B cell (primary cell): ENCODE data around the gene CAVIN1. TPM values are rescaled to one million over a fixed set of nuclear protein-coding genes. Genes with fewer than 3 reads are reported as not detected.

ENCODE experiments used
- ATAC-seq: fragments of 200-7000 bp; cut with Tn5 transposase; one replicate; pipeline ENCODE4 v1.10.0; 2021; ENCODE audit warnings: low read depth, mild to moderate bottlenecking, moderate number of reproducible peaks, moderate library complexity
- CTCF ChIA-PET: fragments of 350-600 bp; sonication (Branson Sonifier 250); formaldehyde crosslinking; loops from one replicate; lab custom pipeline; 2021; ENCODE audit warnings: antibody characterized with exemption, inconsistent platforms; lab: Charles Lee
- POLR2A ChIA-PET: fragments of 350-600 bp; sonication (Branson Sonifier 250); formaldehyde crosslinking; loops from one replicate; lab custom pipeline; 2021; ENCODE audit warnings: antibody characterized with exemption; lab: Charles Lee
- DNase-seq: peaks from one replicate; pipeline ENCODE4 v3.0.0; 2013
- H2AFZ ChIP-seq: 2 replicates; pipeline ENCODE4 v1.6.1; 2012; ENCODE audit warnings: mild to moderate bottlenecking, low read depth, low read length; ENCODE audit not compliant: insufficient read depth, poor library complexity, severe bottlenecking
- H3K27ac ChIP-seq, 2 donors: 1 replicate in 1 of 2; 2 replicates in 1 of 2; pipeline ENCODE4 v1.5.1; 2012 to 2013; ENCODE audit warnings: low read length in 2 of 2, mild to moderate bottlenecking in 2 of 2, moderate library complexity in 1 of 2
- H3K27me3 ChIP-seq, 4 experiments: fragments of 200-600 bp in 1 of 4; sonication (generic) in 1 of 4; replicated peaks in 1 of 4; 1 replicate in 2 of 4; 2 replicates in 2 of 4; pipeline versions ENCODE4 v1.6.1 to v1.7.0; 2013 to 2016; ENCODE audit warnings: low read length in 3 of 4, mild to moderate bottlenecking in 2 of 4, mixed read lengths in 1 of 4, moderate library complexity in 1 of 4; ENCODE audit not compliant: insufficient read depth in 4 of 4, control insufficient read depth in 3 of 4; ENCODE audit errors: control extremely low read depth in 1 of 4
- H3K36me3 ChIP-seq, 2 experiments: replicated peaks in 1 of 2; 1 replicate in 1 of 2; 2 replicates in 1 of 2; pipeline versions ENCODE4 v1.6.1 to v1.7.1; 2013; ENCODE audit warnings: low read length in 1 of 2; ENCODE audit not compliant: insufficient read depth in 2 of 2, control insufficient read depth in 1 of 2; ENCODE audit errors: control extremely low read depth in 1 of 2, extremely low read depth in 1 of 2
- H3K4me1 ChIP-seq, 2 donors: fragments of 200-600 bp in 1 of 2; sonication (generic) in 1 of 2; 1 replicate in 1 of 2; 2 replicates in 1 of 2; pipeline versions ENCODE4 v1.5.1 to v1.6.1; 2013 to 2017; ENCODE audit warnings: low read length in 2 of 2; ENCODE audit not compliant: control insufficient read depth in 2 of 2, insufficient read depth in 2 of 2
- H3K4me2 ChIP-seq: replicated peaks from 2 replicates; pipeline ENCODE3; 2012; ENCODE audit warnings: mild to moderate bottlenecking, low read depth, low read length; ENCODE audit not compliant: poor library complexity, severe bottlenecking
- H3K4me3 ChIP-seq, 5 experiments: fragments of 200-600 bp in 1 of 5; sonication (generic) in 1 of 5; 1 replicate in 3 of 5; 2 replicates in 2 of 5; pipeline versions ENCODE4 v1.5.1 to v1.7.0; 2011 to 2016; ENCODE audit warnings: low read length in 4 of 5, mild to moderate bottlenecking in 4 of 5, low read depth in 2 of 5, control low read depth in 1 of 5, moderate library complexity in 1 of 5; ENCODE audit not compliant: insufficient read depth in 1 of 5; ENCODE audit errors: control extremely low read depth in 1 of 5, extremely low read depth in 1 of 5
- H3K79me2 ChIP-seq: fragments of 200-600 bp; sonication (generic); one replicate; pipeline ENCODE4 v1.6.0; 2016; ENCODE audit warnings: low read length; ENCODE audit not compliant: control insufficient read depth, insufficient read depth
- H3K9ac ChIP-seq: fragments of 200-600 bp; sonication (generic); 2 replicates; pipeline ENCODE4 v1.6.1; 2017; ENCODE audit warnings: mild to moderate bottlenecking, low read length, moderate library complexity
- H3K9me3 ChIP-seq, 3 donors: one replicate each; pipeline versions ENCODE4 v1.6.1 to v1.7.1; 2013; ENCODE audit warnings: low read length in 2 of 3; ENCODE audit not compliant: control insufficient read depth in 2 of 3, insufficient read depth in 1 of 3; ENCODE audit errors: control extremely low read depth in 1 of 3
- H4K20me1 ChIP-seq: 2 replicates; pipeline ENCODE4 v1.6.0; 2012; ENCODE audit warnings: mild to moderate bottlenecking, low read length; ENCODE audit not compliant: insufficient read depth, control insufficient read depth, poor library complexity, severe bottlenecking
- H3K27ac Mint-ChIP-seq: one replicate; pipeline ENCODE4 v1.8.0; 2021; ENCODE audit warnings: mixed read lengths
- H3K27me3 Mint-ChIP-seq: one replicate; pipeline ENCODE4 v1.8.0; 2021; ENCODE audit warnings: mixed read lengths
- H3K4me1 Mint-ChIP-seq: one replicate; pipeline ENCODE4 v1.8.0; 2021; ENCODE audit warnings: mixed read lengths
- H3K4me3 Mint-ChIP-seq: one replicate; pipeline ENCODE4 v1.8.0; 2021; ENCODE audit warnings: mixed read lengths
- H3K9me3 Mint-ChIP-seq: one replicate; pipeline ENCODE4 v1.8.0; 2022; ENCODE audit warnings: mixed read lengths; ENCODE audit not compliant: insufficient read depth
- EZH2 ChIP-seq: IDR thresholded peaks from 2 replicates; pipeline ENCODE4 v1.6.1; 2012; ENCODE audit warnings: borderline replicate concordance, low read depth, mild to moderate bottlenecking, moderate library complexity, low read length; ENCODE audit not compliant: insufficient read depth, poor library complexity, severe bottlenecking
- WGBS: methylation state at CpG from one replicate; pipeline ENCODE4 v1.1.5; 2013; ENCODE audit warnings: missing lambda C conversion rate; ENCODE audit not compliant: insufficient coverage; 5-methylcytosine and 5-hydroxymethylcytosine counted together
- intact Hi-C: fragments of 100-400 bp; cut with micrococcal nuclease; formaldehyde crosslinking; loops from one replicate; pipeline ENCODE4 v1.10.0; 2022
- polyA plus RNA-seq: library from polyadenylated mRNA; depleted of rRNA; stranded (reverse); fragments of >200 nt; gene quantifications from 2 replicates; pipeline ENCODE4 v1.2.3, GENCODE V29; 2012
- small RNA-seq: library from RNA; depleted of rRNA; stranded (forward); fragments of <200 nt; gene quantifications from one replicate; pipeline ENCODE3, GENCODE V24; 2012; ENCODE audit warnings: low replicate concordance, low read depth; ENCODE audit not compliant: insufficient read length
- total RNA-seq, 2 donors: library from RNA; stranded (reverse); fragments of 120-200 nt in 1 of 2; gene quantifications; 1 replicate in 1 of 2; 2 replicates in 1 of 2; pipeline versions ENCODE4 v1.2.3 to v1.2.4, GENCODE V29; 2013 to 2022
- TF ChIP-seq, protein P1 (sequence below): fragments of 200-600 bp; IDR thresholded peaks from one replicate; pipeline ENCODE4 v1.8.0; 2022; ENCODE audit warnings: antibody characterized with exemption, mild to moderate bottlenecking

The CAVIN1 gene
- total and polyA plus RNA-seq, 2 donors (not counting 1 experiment from before 2014, with no cell fraction given), result not detected

DNA sequence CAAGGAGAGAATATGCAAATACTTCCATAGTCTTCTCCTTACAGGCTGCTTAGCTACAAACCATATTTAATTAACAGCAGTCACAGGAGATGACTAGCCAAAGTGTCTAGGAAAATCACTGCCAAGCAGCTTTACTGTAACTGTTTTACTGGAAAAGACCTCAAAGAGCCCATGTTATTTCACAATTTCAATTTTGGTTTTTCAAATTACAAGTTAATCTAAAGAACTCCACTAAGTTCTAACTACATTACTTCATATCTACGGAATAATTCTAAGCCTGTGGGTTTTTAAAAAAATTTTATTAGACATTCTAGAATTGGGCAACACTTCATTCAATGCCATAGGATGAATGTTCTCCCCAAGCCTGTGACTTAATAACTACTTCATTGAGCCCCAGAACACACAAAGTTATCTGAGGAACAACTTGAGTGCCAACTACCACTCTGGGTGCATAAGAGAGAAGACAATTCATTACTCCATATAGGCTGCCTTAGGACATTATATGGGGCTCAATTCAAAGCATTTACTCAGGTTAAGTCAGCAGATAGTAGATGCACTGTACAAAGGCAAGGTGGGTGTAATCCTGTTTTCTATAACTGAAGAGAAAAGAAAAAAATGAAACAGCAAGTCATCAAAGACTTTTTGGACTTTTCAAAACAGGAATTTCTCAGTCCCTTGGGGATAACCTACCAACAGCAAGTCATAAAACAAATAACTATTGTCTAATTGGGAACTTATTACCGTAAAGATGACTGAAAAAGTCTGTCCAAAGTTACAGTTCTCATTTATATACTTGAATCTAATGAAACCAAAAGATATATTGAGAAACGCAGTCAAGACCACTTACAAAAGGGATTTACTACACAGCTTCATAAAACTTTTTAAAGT, 67.9 kb downstream of the CAVIN1 start:
- no CpG with 5 or more reads among the region's 3 CpGs for WGBS
- peaks cover 91% of the 10 kb centered on the region for H3K79me2 ChIP-seq

More for the DNA sequence above, 67.9 kb downstream of the CAVIN1 start:
- H3K9me3 ChIP-seq, result no peaks in the 10 kb centered on the region
- Mint-ChIP-seq H3K27me3 (no peaks in the 10 kb centered on the region), H3K4me1 (peaks cover 44% of the 10 kb centered on the region), H3K27ac (no peak overlapping the region), H3K9me3 (no peaks in the 10 kb centered on the region), H3K4me3 (no peak overlapping the region)
- DNase-seq, result no peak
- no peak overlapping the region for H3K4me2 ChIP-seq
- no peak overlapping the region for H3K4me3 ChIP-seq
- H3K9ac ChIP-seq, result no peak overlapping the region
- no peaks in the 10 kb centered on the region for H3K27me3 ChIP-seq
- intact Hi-C loops, result no loop called here
- no peak overlapping the region for H2AFZ ChIP-seq
- H3K4me1 ChIP-seq, result peaks cover 11% of the 10 kb centered on the region in 2 donors
- TF ChIP-seq, protein P1, sequence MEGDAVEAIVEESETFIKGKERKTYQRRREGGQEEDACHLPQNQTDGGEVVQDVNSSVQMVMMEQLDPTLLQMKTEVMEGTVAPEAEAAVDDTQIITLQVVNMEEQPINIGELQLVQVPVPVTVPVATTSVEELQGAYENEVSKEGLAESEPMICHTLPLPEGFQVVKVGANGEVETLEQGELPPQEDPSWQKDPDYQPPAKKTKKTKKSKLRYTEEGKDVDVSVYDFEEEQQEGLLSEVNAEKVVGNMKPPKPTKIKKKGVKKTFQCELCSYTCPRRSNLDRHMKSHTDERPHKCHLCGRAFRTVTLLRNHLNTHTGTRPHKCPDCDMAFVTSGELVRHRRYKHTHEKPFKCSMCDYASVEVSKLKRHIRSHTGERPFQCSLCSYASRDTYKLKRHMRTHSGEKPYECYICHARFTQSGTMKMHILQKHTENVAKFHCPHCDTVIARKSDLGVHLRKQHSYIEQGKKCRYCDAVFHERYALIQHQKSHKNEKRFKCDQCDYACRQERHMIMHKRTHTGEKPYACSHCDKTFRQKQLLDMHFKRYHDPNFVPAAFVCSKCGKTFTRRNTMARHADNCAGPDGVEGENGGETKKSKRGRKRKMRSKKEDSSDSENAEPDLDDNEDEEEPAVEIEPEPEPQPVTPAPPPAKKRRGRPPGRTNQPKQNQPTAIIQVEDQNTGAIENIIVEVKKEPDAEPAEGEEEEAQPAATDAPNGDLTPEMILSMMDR, result no peak
- TF ChIP-seq EZH2, result no peak
- peaks cover 77% of the 10 kb centered on the region for H4K20me1 ChIP-seq
- H3K27ac ChIP-seq, result no peak overlapping the region
- CTCF ChIA-PET, result interaction anchor here (1.1 kb wide), 1 partner anchor 51 kb away, joined by 4 read pairs; no protein-coding TSS in a partner anchor
- POLR2A ChIA-PET, result no interaction called here
- H3K36me3 ChIP-seq, result no peaks in the 10 kb centered on the region
- no peak for ATAC-seq

Small RNA genes within 50 kb of the gene (small RNA-seq; reads per million reads assigned to genes)
- gene RNU7-97P, result not detected

Other genes with a start within 250 kb of the CAVIN1 start
- gene KCNH4, start 242.1 kb downstream of the CAVIN1 start, total RNA-seq, result 0.51 and 0.62 TPM in 2 replicates
- gene KCNH4, start 242.1 kb downstream of the CAVIN1 start, polyA plus RNA-seq, result 0.65 and 1.0 TPM in 2 replicates
- not detected in 2 replicates for gene HCRT, start 237.8 kb downstream of the CAVIN1 start, total RNA-seq
- gene HCRT, start 237.8 kb downstream of the CAVIN1 start, polyA plus RNA-seq, result not detected in 2 replicates
- gene GHDC, start 228.8 kb downstream of the CAVIN1 start, total RNA-seq, result 41.5 and 41.9 TPM in 2 replicates
- 48.6 and 65.4 TPM in 2 replicates for gene GHDC, start 228.8 kb downstream of the CAVIN1 start, polyA plus RNA-seq
- gene STAT5B, start 146.9 kb downstream of the CAVIN1 start, total RNA-seq, result 95.7 and 103 TPM in 2 replicates
- 70.0 and 89.3 TPM in 2 replicates for gene STAT5B, start 146.9 kb downstream of the CAVIN1 start, polyA plus RNA-seq
- 104 and 110 TPM in 2 replicates for gene STAT5A, start 134.8 kb downstream of the CAVIN1 start, total RNA-seq
- gene STAT5A, start 134.8 kb downstream of the CAVIN1 start, polyA plus RNA-seq, result 48.8 and 63.0 TPM in 2 replicates
- 140 and 151 TPM in 2 replicates for gene STAT3, start 34.8 kb downstream of the CAVIN1 start, total RNA-seq
- 50.1 and 53.4 TPM in 2 replicates for gene STAT3, start 34.8 kb downstream of the CAVIN1 start, polyA plus RNA-seq
- gene ATP6V0A1, start 35.6 kb upstream of the CAVIN1 start, total RNA-seq, result 59.1 and 65.0 TPM in 2 replicates
- gene ATP6V0A1, start 35.6 kb upstream of the CAVIN1 start, polyA plus RNA-seq, result 90.9 and 108 TPM in 2 replicates
- gene NAGLU, start 113.0 kb upstream of the CAVIN1 start, total RNA-seq, result 44.8 and 47.1 TPM in 2 replicates
- 43.4 and 52.4 TPM in 2 replicates for gene NAGLU, start 113.0 kb upstream of the CAVIN1 start, polyA plus RNA-seq
- gene HSD17B1, start 129.7 kb upstream of the CAVIN1 start, total RNA-seq, result 2.0 and 3.3 TPM in 2 replicates
- 1.3 and 1.5 TPM in 2 replicates for gene HSD17B1, start 129.7 kb upstream of the CAVIN1 start, polyA plus RNA-seq
- 76.6 and 82.4 TPM in 2 replicates for gene COASY, start 138.9 kb upstream of the CAVIN1 start, total RNA-seq
- 55.9 and 82.3 TPM in 2 replicates for gene COASY, start 138.9 kb upstream of the CAVIN1 start, polyA plus RNA-seq
- 66.6 and 71.5 TPM in 2 replicates for gene MLX, start 143.8 kb upstream of the CAVIN1 start, total RNA-seq
- 57.3 and 62.4 TPM in 2 replicates for gene MLX, start 143.8 kb upstream of the CAVIN1 start, polyA plus RNA-seq
- gene PSMC3IP, start 154.5 kb upstream of the CAVIN1 start, total RNA-seq, result 7.9 and 10.4 TPM in 2 replicates
- 2.8 and 3.2 TPM in 2 replicates for gene PSMC3IP, start 154.5 kb upstream of the CAVIN1 start, polyA plus RNA-seq
- 103 and 108 TPM in 2 replicates for gene RETREG3, start 186.1 kb upstream of the CAVIN1 start, total RNA-seq
- gene RETREG3, start 186.1 kb upstream of the CAVIN1 start, polyA plus RNA-seq, result 43.1 and 44.1 TPM in 2 replicates
- 15.7 and 17.2 TPM in 2 replicates for gene TUBG1, start 186.4 kb upstream of the CAVIN1 start, total RNA-seq
- gene TUBG1, start 186.4 kb upstream of the CAVIN1 start, polyA plus RNA-seq, result 12.3 and 19.5 TPM in 2 replicates
- 18.3 and 19.0 TPM in 2 replicates for gene TUBG2, start 236.0 kb upstream of the CAVIN1 start, total RNA-seq
- 11.9 and 16.7 TPM in 2 replicates for gene TUBG2, start 236.0 kb upstream of the CAVIN1 start, polyA plus RNA-seq